Frontal cortex (tissue), 4 donors: Measurements from ENCODE around the gene RANBP3L. TPM values are rescaled to one million over a fixed set of nuclear protein-coding genes. Genes with fewer than 3 reads are reported as not detected.
"Not testable (repeated sequence)": the region's sequence is repeated elsewhere in the genome, so short reads cannot be mapped to it uniquely, and the experiment has no call there.

Source experiments
- DNase-seq, 2 donors: peaks; one replicate each; pipeline ENCODE4 v3.0.0; 2012; ENCODE audit warnings: low spot score in 2 of 2
- FAIRE-seq: peaks from 2 replicates; lab custom pipeline; 2012; peaks lifted over from hg19 to GRCh38; lab: Jason Lieb, UNC
- total RNA-seq: library from RNA; depleted of rRNA; stranded (reverse); fragments of >200 nt; gene quantifications from one replicate; pipeline ENCODE4 v1.2.3, GENCODE V29; 2014
- donor health status: control.
- donor health status: control.
- donor health status: control.

RANBP3L gene
- total RNA-seq, result 10.6 TPM

- FAIRE-seq, result no peak
- DNase-seq, result no peak
Measured at GRCh38 chr5:36301858-36302603, at the start of gene RANBP3L. Gene RANBP3L (minus strand): TSS chr5:36301902. CDS start chr5:36301416, 486 bp downstream.

DNA sequence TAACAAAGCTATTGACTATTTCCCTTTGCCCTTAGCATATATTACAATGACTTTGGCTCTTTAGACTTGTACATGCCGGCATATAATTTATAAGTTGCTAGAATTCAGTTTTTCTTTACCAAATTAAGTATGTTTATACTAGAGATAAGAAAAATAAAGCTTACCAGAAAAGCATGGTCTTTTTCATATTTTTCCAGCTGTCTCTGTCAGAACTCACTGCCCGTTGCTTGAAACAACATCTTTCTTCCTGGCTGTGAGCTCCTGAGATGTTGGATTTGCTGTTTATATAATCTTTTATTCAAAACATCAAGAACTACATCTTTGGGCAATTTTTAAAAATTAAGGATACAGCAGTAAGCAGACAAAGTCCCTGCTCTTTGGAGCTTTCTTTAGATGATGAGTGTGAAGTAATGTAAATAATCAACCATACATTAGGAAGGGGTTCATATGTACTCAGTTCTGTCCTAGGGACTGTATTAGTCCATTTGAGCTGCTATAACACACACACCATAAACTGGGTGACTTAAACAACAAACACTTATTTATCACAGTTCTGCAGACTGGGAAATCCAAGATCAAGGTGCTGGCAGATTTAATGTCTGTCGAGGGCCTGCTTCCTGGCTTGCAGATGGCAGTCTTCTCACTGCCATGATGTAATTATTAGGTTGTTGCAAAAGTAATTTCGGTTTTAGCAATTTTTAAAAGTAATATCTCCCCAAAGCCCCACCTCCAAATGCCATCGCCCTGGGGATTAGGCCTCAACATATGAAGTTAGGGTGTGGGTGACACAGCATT lies 45.4 kb upstream of the RANBP3L start:
- FAIRE-seq (no peak), DNase-seq (no peak)

GRCh38 chr5:36344899-36345298 lies 43.2 kb upstream of the RANBP3L start:
- DNase-seq, result no peak
- no peak for FAIRE-seq

DNA sequence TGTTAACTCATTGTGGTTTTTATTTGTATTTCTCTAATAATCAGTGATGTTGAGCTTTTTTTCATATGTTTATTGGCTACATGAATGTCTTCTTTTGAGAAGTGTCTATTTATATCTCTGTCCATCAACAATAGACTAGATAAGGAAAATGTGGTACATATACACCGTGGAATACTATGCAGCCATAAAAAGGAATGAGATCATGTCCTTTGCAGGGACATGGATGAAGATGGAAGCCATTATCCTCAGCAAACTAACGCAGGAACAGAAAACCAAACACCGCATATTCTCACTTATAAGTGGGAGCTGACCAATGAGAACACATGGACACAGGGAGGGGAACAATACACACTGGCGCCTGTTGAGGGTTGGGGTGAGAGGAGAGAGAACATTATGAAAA lies 40.0 kb upstream of the RANBP3L start:
- FAIRE-seq, DNase-seq: not testable (repeated sequence)

- DNase-seq, result no peak
- no peak for FAIRE-seq
Measured at GRCh38 chr5:36337597-36337996, 35.9 kb upstream of the RANBP3L start.

GRCh38 chr5:36334315-36334714 lies 32.6 kb upstream of the RANBP3L start:
- FAIRE-seq, result no peak
- DNase-seq, result no peak

- FAIRE-seq, DNase-seq: not testable (repeated sequence)
Measured at GRCh38 chr5:36332720-36333119, 31.0 kb upstream of the RANBP3L start.

GRCh38 chr5:36325196-36325595 lies 23.5 kb upstream of the RANBP3L start:
- no peak for FAIRE-seq
- no peak for DNase-seq

GRCh38 chr5:36323926-36324781 lies 22.5 kb upstream of the RANBP3L start:
- FAIRE-seq, result no peak
- no peak for DNase-seq

GRCh38 chr5:36312953-36313672 lies 11.4 kb upstream of the RANBP3L start:
- no peak for DNase-seq
- FAIRE-seq, result no peak

- FAIRE-seq, result no peak
- no peak for DNase-seq
Measured at GRCh38 chr5:36311956-36312355, 10.3 kb upstream of the RANBP3L start.

GRCh38 chr5:36310138-36310537 lies 8.4 kb upstream of the RANBP3L start:
- no peak for DNase-seq
- FAIRE-seq, result no peak

DNA sequence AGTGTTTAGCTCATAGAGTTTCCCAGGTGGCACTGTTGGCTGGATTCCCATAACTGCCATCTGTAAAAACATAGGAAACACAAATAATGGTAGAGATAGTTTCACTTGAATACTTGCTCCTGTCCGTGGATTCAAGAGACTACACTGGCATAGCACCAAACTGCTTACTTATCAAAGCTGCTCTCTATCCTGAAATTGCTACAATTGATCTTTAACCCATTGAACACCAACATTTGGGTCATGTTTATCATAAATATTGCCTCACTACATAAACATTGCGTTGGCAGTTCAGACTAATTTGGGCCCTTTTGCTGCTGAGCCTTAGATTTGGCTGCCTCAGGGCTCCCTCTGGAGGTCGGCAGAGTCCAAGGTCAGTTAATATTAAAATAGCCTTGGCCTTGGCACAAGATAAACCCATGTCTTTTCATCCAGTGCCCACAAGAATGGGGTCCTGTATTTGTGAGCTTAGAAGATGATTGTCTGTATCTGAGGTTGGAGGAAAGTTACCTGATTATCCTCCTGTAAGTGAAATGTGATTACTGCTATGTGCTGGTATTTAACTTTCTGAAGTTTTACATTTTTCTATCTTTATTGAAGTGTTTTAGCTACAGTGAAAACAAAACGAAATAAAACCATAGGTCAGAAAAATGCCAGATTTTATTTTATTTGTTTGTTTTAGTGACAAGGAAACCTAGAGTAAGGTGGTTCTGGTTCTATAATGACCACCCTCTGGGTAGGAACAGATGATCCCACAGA lies 4.0 kb upstream of the RANBP3L start:
- DNase-seq, result peak; percentile 2 to 17
- FAIRE-seq, result no peak

DNA sequence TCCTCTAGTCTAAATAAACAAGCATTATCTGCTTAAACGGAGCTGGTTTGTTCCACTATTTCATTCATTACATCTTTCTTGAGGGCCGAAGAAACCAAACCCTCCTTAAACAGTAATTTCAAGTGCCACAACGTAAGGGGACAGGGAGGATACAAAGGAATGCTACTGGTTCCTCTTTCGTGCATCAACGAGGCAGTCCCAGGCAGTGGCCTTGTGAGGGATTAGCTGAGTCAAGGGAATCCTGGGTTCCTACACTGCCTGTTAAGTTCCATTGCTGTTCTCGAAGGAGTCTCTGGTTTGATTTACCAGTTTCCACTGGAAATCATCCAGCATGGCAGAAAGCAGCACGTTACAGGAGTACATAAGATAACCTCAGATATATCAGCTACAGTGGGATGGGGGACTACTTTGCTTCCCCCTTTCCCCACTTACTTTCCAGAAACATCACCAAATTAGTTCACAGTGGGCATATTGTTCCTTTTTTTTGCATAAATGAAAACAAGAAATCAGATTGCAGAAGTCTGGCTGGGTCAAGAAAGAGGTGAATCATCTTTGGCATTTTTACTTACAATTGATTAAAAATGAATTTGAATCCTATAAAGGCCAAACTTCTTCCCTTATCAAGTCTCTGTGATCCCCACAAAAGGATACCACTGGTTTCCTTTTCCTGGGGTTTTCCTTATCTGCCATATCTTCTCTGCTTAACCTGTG lies 2.5 kb upstream of the RANBP3L start:
- FAIRE-seq, result no peak
- DNase-seq, result no peak

DNA sequence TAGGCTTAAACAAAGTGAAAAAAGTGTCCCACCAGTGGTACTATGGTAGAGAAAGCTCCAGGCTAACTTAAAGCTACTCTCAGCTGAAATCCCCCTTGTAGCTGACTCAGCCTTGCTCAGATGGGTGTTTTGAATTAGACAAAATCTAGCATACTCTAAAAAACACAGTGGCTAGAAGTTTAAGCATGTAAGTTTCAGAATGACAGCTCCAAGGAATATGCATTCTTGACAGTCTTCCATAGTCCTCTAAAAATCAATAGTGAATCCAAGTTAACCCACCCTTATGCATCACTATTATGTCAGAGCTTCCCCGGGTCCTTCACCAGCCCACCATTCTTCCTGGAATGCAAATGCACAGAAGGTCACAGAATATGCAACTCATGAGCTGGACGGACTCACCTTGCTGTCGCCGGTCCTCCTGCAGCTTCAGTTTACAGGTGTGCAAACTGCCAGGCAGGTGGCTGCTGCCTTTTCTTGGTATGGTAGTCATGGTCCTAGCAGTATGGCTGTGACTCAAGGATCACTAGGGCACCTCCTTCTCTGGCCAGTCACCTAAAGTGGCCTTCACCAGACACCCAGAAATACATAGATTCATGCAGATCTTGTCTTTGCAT lies 668 bp downstream of the RANBP3L start:
- no peak for DNase-seq
- FAIRE-seq, result no peak

GRCh38 chr5:36300191-36300926 lies 1.3 kb downstream of the RANBP3L start:
- FAIRE-seq (no peak), DNase-seq (no peak)

- no peak for FAIRE-seq
- DNase-seq, result no peak
Measured at GRCh38 chr5:36298552-36298951, 3.1 kb downstream of the RANBP3L start.
